HT-29 (cell line): ENCODE measurements around the gene PPP1R1B. TPM values are rescaled to one million over a fixed set of nuclear protein-coding genes. Genes with fewer than 3 reads are reported as not detected.

ENCODE experiments used
- DNase-seq: peaks from one replicate; pipeline ENCODE4 v3.0.0-alpha.2; 2015; ENCODE audit warnings: low spot score
- total RNA-seq: library from RNA; depleted of rRNA; stranded (reverse); fragments of >200 nt; shearing (Covaris generic); gene quantifications from 2 replicates; pipeline ENCODE4 v1.2.3, GENCODE V29; 2014

PPP1R1B gene
- total RNA-seq, 1 experiment from 2014 or later: 16.0 TPM

DNA sequence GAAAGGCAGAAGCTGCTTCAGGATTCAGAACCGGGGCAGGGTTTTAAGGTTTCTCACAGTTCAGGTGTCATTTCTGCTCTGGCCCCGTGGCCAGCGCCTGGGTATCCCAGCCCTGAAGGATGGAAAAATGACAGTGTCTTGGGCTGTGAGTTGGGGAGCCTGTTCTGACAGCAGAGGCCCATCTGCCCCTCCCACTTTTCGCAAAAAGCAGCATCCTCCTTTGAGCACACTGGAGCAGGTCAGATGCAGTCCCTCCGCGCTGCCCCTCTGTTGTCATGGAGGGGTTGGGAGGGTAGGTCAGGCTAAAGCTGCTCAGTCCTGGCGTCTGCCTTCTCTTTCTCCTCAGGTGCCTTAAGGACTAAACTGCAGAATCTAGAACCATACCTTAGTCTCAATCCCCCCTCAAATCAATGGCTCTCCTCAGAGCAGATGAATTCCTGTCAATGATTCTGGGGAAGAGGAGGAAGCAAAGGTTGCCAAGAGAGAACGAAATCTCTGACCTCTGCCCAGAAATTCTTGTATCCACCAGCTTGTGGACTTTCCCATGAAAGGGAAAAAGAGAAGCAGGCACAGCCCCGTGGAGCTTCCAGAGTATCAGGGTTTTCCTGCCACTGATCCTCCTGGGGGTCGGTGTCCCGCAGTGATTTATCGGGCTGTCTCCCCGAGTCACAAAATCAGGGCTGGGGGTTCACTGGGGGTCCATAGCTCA lies 26.3 kb upstream of the PPP1R1B start:
- no peak for DNase-seq

- no peak for DNase-seq
Observed at GRCh38 chr17:39600997-39601597, 25.7 kb upstream of the PPP1R1B start.

DNA sequence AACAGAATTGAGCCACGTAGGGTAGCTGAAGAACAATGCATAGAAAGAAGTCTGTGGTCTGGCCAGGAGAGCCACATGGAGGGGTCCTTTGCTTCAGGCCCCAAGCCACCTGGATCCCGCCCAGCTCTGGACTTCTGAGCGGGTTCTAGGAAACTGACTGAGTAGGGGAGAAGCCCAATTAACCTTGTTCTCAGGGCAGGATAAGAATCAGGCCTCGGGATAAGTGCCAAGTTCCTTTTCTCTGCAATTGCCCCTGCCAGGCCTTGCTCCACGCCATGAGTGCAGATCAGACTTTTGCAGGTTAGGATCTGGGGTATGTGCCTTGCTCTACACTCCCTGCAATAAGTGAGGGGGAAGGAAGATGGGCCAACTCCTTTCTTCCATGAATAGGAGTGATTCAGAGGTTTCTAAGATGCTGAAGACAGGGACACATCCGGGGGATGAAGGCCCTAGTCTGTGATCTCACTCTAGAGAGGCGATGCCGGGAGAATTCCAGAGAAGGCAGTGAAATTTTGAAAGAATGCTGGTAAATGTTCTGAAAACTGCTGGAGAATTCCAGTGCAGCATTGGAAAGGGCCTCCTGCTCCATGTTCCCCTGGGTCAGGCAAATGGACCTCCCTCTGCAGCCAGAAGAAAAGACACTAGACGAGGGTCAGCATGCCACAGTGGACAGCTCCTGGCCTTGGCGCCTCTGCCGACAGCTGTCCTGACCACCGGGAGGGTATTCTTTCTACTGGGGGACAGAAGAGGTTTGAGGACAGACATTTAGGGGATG lies 24.8 kb upstream of the PPP1R1B start:
- no peak for DNase-seq

DNA sequence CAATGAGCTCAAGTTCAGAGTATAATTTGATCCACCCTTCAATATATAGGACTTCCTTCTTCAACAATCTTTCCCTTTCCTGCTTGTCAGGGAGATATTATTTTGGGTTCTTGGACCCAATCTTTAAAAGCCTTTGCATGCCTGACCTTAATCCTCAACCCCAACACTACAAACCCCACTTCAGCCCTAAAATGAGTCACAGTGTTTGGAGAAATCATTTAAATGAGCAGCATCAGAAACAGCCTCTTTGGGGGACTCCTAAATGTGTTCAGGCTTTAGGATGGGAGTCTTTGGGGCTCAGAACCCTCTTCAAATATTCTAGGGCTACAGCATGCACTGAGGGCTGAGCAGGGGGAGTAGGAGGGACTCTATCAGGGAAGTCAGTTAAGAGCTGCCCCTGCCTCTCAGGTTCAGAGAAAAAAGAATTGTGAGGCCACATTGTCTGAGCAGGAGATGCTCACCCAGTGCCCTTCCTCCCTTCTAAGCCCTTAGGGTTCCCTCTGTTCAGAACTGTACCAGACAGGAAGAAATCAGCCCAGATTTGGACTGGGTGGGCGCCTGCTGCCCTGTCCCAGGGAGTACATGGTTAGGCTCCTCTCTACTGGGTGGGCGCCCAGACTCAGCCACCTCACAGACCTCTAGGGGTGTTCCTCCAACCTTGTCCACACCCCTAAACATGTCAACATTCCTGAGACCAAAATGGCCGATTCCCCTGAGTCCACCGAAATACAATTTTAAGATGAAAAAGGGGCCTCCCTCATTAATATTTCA lies 24.0 kb upstream of the PPP1R1B start:
- no peak for DNase-seq

DNA sequence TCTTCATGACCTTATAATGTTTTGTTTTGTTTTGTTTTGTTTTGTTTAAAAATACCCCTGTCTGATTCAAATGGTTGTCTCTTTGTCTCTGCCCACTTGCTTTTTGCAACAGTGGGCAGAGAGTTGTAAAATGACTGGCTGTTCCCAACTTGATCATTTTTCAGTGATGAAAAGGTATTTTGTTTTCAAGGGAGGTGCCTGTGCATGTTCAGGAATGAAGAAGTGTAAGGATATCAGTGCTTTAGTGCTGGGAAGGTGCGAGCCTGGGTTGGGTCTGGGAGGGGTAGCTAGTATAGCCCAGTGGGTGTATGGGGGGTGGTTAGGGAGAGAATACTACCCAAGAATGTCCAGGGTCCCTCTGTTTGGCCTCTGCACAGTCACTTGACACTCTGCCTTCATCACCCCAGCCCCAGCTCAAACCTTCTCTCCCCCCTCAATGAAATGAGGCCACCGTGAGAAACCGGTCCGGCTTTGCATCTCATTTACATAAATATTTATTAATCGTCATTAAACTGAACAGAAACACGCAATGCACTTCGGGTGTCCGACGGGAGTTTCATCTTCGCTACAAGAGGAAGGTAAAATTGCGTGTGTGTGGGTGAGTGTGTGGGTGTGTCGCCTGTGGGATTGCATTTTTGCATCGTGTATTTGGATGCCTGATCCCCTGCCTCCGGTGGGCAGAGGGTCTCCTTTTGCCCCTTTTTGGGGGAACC lies 23.3 kb upstream of the PPP1R1B start:
- no peak for DNase-seq

GRCh38 chr17:39604911-39605491 lies 21.8 kb upstream of the PPP1R1B start:
- no peak for DNase-seq

DNA sequence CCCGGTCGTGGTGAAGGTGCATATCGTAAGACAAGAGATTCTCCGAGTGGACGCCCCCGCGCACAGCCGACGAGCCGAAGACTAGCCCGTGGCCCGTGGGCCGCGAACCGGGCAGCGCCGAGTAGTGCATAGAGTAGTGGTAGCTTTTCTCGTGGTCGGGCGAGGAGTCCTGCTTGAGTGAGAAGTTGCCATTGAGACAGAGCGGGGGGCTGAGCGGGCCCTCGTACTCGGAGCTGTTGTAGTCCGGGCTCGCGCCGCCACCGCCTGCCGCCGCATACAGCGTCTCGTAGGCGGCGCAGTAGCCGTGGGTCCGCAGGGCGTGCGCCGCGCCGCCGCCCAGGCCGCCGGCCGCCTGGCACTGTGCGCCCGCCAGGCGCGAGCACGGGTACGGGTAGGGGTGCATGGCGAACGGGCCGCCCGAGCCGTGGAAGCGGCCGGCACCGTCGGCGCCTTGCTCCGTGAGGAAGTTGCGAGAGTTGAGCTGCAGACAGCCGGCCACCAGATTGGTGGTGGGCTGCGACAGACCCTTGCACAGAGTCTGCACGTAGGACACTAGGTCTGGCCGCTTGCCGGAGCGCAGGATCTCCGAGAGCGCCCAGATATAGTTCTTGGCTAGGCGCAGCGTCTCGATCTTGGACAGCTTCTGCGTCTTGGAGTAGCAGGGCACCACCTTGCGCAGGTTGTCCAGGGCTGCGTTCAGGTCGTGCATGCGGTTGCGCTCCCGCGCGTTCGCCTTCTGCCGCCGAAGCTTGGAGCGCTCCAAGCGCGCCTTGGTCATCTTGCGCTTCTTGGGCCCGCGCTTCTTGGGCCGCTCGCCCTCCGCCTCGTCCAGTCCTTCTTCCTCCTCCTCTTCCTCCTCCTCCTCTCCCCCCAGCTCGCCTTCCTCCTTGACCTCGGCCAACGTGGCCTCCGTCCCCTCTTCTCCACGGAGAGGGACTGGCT lies 21.0 kb upstream of the PPP1R1B start:
- DNase-seq: no peak

DNA sequence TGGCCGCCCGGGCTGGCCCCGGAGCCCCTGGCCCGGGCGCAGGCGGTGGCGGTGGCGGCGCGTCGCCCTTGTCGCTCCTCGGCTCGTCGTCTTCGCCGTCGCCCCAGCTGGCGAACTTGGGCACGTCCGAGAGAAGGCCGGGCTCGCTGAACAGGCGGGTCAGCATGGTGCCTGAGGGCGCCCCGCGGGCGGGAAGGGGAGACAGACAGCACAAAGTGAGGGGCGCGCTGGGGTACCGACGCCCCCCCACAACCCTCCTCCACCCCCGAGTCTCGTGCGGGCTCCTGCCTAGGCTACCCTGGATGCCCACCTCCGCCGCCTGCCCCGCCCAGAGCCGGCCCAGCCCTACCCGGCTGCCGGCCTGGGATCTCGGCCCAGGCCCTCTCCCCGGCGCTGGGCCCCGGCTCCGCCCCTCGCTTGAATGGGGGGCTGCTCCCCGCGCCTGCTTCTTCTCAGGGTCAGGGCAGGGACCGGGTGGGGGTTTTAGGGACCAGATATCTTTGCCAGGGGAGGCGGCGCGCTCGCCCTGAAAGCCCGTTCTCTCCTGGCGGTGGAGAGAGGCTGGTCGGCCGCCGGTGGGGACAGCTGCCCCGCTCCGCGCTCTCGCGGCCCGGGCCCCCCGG lies 20.2 kb upstream of the PPP1R1B start:
- DNase-seq: no peak

GRCh38 chr17:39607057-39607850 lies 19.5 kb upstream of the PPP1R1B start:
- no peak for DNase-seq

GRCh38 chr17:39607851-39608130 lies 19.0 kb upstream of the PPP1R1B start, which contains the start of gene NEUROD2:
NEUROD2 (minus strand) TSS chr17:39607920; CDS start chr17:39606599, 1,321 bp downstream.
- no peak for DNase-seq

DNA sequence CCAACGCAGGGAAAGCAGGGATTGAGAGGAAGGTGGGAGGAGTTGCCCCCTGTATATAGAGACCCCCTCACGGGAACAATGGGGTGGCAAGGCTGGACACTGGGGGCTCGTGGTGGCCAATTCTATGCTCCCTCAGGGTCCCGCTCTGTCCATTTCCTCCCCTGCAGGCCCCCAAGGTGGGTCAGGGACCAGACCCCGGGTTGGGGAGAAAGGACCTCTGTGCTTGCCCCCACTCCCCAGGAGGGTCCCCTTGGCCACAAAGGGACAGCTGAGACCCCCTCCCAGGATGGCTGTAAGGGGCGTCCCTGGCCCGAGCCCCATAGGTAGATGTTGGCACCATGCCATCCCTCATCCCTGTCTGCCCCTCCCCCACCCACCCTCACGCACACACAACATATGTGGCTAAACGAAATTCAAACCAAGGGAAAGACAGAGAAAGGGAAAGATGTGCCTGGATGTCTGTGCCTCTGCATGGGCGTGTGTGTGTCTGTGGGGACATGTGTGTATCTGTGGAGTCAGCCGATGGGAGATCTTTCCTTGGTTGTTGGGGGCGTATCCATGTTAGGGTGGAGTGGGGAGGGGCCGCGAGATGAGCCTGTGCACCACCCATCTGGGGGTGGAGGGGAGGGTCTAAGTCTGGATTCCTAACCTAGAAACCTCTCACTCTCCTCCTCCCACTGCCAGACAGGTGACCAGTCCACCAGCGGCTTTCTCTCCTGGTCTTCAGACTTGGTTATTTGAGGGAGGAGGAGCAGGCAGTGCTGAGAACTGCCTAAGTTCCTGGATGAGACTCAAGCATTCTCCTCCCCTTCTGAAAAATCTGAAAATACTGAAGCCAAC lies 18.4 kb upstream of the PPP1R1B start:
- no peak for DNase-seq

GRCh38 chr17:39609416-39610025 lies 17.2 kb upstream of the PPP1R1B start:
- no peak for DNase-seq

DNA sequence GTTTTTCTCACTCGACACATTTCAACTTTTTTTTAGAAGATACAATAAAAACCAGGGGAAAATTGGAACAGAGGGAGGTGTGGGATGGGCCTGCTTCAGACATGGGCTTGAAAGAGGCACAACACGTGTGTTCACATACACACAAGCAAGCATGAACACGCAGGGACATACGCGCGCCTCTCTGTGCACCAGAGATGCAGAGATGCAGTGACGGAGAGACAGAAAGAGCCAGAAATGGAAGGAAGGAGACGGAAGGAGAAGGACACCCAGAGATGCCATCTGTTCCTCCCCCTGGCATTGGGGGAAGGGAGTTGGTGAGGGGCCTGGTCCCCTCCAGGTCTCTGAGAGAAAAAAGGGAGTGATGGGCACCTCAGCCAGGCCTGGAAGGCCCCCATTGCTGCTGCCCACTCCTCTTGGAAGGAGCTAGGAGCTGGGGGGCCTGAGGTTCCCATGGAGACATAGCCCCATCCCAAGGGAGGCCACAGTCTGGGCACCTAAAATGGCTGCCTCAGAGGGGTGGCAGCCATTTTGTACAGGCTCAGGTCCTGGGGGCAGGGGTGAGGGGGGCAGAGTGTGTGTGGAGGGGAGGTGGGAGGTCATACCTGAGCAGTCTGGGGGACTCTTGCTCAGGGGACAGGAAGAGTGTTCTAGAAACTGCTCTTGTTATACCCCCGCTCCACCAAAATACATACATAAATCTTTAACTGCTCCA lies 15.2 kb upstream of the PPP1R1B start:
- no peak for DNase-seq

DNA sequence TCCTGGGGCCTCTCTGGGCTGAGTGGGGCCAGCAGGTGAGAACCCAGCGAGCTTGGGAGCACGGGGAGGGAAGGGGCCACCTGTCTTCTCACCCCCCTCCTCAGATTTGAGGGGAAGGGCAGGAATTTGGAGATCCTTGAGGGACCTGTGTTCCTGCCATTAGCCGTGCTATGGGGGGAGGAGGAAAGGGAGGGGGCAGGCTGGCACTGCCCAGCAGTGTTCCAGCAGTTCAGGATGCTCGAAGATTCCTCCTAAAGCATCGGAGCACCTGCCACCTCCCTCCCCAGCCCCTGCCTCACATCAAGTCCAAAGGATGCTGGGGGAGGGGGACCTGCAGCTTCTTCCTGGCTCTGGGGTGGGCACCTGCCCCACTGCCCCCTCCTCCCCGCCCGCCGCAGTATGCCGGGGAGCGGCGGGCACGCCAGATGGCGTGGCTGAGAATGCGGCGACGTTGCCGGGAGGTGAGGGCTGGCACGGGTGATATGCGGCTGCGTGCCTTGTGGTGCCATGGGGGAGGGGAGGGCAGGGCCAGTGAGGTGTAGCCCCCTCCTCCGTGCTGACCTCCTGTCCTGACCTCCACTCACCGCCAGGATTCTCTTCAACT lies 14.4 kb upstream of the PPP1R1B start:
- DNase-seq: no peak

DNA sequence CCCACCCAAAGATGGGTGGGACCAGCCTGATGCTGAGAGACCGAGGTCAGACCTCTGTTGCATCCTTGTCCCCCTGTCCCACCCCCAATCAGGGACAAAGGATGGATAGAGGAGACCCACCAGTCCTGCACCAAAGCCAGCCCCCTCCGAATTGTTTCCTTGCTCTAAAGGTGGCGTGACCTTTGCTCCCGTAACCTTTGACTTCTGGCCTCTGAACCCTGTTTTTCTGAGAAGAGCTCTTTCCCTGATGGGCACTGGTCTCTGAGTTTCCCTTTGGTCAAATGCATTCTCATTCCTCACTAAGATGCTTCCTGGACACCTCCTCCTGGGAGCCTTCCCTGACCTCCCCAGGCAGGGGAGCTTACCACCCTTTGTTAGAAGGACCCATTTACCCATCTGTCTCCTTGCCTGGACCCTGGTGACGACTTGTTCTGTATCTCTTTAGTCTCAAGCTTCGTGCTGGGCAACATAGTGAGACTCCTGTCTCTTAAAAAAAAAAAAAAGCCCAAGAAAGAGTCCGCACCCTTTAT lies 13.8 kb upstream of the PPP1R1B start:
- no peak for DNase-seq
